HFFc6 (cell line): ENCODE measurements around the gene CACNA1C. TPM values are rescaled to one million over a fixed set of nuclear protein-coding genes. Genes with fewer than 3 reads are reported as not detected.

Source experiments
- DNase-seq: peaks from one replicate; pipeline ENCODE4 v3.0.0-alpha.2; 2018
- H3K27ac Mint-ChIP-seq: 2 replicates; pipeline ENCODE4 v1.8.0; 2020; ENCODE audit warnings: mild to moderate bottlenecking, mixed read lengths
- H3K27me3 Mint-ChIP-seq: 2 replicates; pipeline ENCODE4 v1.8.0; 2021; ENCODE audit warnings: mild to moderate bottlenecking, moderate library complexity, mixed read lengths; ENCODE audit not compliant: insufficient read depth
- H3K36me3 Mint-ChIP-seq: 2 replicates; pipeline ENCODE4 v1.8.0; 2021; ENCODE audit warnings: low read depth, mixed read lengths
- H3K4me1 Mint-ChIP-seq: 2 replicates; pipeline ENCODE4 v1.8.0; 2020; ENCODE audit warnings: low read depth, mixed read lengths
- H3K4me3 Mint-ChIP-seq: 2 replicates; pipeline ENCODE4 v1.8.0; 2020; ENCODE audit warnings: mild to moderate bottlenecking, moderate library complexity, mixed read lengths
- H3K9me3 Mint-ChIP-seq: 2 replicates; pipeline ENCODE4 v1.8.0; 2020; ENCODE audit warnings: mild to moderate bottlenecking, mixed read lengths
- total RNA-seq, 6 experiments: library from RNA; stranded (reverse); fragmentation: NEBNext Ultra II Directional; extraction: Animal tissue kit (Norgen Biotek cat#: 25700); gene quantifications; 2 replicates in 1 of 6; 3 replicates in 5 of 6; pipeline ENCODE4 v1.2.3, GENCODE V29; 2021
- TF ChIP-seq, protein P1 (sequence below): fragments of 200-600 bp; sonication (generic); IDR thresholded peaks from 2 replicates; pipeline ENCODE4 v1.5.0; 2021; ENCODE audit warnings: antibody characterized with exemption, mild to moderate bottlenecking

CACNA1C gene
- total RNA-seq, 6 experiments from 2014 or later: 6.7 to 11.5 (median 10.6) TPM

DNA sequence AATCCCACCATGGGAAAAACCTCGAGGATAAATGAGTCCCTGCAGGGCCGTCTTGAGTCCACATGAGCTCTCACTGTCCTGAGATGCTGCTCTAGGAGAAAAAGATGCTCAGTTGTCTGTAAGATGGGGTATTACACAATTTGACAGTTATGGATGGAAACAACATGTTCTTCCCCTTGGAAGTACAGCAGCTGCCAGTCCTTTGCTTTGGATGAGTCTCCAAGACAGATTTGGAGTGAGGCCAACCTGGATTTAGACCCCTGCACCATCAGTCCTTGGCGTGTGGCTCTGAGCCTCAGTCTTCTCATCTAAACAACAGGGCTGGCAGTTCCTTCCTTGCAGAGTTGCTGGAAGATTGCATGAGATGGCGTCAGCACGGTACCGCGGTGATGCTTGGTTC, 432.9 kb downstream of the CACNA1C start:
- Mint-ChIP-seq H3K4me1 (peaks cover 12% of the 10 kb centered on the region), H3K27me3 (peaks cover 3% of the 10 kb centered on the region; the same call in 1 of the 2 replicates)

DNA sequence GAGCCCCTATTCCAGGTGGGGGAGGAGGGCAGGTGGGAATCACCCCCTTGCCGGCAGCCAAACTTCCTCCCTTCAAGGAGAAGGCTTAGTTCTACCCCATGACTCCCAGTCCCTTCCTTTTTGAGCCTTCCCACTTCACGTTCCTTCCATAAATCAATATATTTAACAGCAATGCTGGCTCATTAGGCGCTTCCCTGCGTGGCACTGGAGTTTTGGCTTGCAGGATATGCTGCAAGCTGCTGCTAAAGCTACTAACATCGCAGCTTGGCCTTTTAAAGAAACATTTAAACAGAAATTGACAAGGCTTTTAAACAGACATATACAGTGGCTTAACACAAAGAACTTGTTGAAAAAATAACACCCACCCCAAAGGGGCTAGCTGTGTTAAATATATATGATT, 434.0 kb downstream of the CACNA1C start:
- Mint-ChIP-seq H3K4me3 (no peak overlapping the region), H3K36me3 (no peaks in the 10 kb centered on the region)

More for the DNA sequence above, 432.9 kb downstream of the CACNA1C start:
- Mint-ChIP-seq H3K9me3 (no peaks in the 10 kb centered on the region), H3K27ac (no peak overlapping the region), H3K36me3 (no peaks in the 10 kb centered on the region), H3K4me3 (no peak overlapping the region)
- DNase-seq: no peak
- TF ChIP-seq, protein P1, sequence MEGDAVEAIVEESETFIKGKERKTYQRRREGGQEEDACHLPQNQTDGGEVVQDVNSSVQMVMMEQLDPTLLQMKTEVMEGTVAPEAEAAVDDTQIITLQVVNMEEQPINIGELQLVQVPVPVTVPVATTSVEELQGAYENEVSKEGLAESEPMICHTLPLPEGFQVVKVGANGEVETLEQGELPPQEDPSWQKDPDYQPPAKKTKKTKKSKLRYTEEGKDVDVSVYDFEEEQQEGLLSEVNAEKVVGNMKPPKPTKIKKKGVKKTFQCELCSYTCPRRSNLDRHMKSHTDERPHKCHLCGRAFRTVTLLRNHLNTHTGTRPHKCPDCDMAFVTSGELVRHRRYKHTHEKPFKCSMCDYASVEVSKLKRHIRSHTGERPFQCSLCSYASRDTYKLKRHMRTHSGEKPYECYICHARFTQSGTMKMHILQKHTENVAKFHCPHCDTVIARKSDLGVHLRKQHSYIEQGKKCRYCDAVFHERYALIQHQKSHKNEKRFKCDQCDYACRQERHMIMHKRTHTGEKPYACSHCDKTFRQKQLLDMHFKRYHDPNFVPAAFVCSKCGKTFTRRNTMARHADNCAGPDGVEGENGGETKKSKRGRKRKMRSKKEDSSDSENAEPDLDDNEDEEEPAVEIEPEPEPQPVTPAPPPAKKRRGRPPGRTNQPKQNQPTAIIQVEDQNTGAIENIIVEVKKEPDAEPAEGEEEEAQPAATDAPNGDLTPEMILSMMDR: no peak

DNA sequence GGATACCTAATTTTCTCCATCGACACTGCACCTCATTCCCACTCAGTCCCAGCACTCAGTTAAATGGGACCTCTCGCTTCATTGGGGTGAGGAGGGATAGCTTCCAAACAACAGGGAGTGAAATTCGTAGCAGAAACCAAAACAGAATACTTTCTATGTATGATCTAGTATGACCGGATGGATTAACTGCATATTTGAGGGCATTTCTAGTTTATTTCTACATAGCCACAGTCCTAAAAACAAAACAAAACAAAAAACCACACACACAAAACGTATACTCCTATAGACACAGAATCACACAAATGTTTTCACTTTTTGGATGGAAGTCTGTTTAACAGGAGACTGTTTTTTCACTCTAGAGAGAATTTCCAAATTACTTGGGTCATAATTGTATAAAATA, 434.5 kb downstream of the CACNA1C start:
- TF ChIP-seq, protein P1: no peak
- H3K27ac Mint-ChIP-seq: no peak overlapping the region
- H3K27me3 Mint-ChIP-seq: peaks cover 3% of the 10 kb centered on the region; the same call in 1 of the 2 replicates
- no peaks in the 10 kb centered on the region for H3K36me3 Mint-ChIP-seq
- no peak overlapping the region for H3K4me3 Mint-ChIP-seq
- peaks cover 12% of the 10 kb centered on the region for H3K4me1 Mint-ChIP-seq
- no peaks in the 10 kb centered on the region for H3K9me3 Mint-ChIP-seq
- no peak for DNase-seq

More for the DNA sequence above, 434.0 kb downstream of the CACNA1C start:
- DNase-seq: no peak
- H3K9me3 Mint-ChIP-seq: no peaks in the 10 kb centered on the region
- H3K27ac Mint-ChIP-seq: no peak overlapping the region
- TF ChIP-seq, protein P1: no peak
- H3K4me1 Mint-ChIP-seq: peaks cover 12% of the 10 kb centered on the region
- H3K27me3 Mint-ChIP-seq: peaks cover 3% of the 10 kb centered on the region; the same call in 1 of the 2 replicates

DNA sequence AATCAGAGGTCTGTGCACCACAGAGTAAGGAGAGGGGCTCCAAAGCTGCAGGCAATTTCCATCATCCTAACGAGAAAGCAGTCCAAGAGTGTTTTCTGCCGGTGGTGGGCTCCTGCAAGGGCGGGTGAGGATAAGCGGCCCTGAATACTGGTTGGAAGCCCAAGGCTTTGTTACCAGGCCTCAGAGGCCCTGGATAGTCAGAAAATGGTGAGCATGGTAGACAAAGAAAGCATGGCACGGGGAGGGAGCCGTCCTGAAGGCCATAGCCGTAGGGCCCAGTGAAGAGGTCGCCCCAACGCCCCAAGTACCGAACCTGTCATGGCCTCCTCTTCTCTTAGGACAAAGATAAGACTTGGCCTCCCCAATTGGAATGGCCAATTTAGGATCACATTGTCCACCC, 435.3 kb downstream of the CACNA1C start:
- TF ChIP-seq, protein P1: no peak

DNA sequence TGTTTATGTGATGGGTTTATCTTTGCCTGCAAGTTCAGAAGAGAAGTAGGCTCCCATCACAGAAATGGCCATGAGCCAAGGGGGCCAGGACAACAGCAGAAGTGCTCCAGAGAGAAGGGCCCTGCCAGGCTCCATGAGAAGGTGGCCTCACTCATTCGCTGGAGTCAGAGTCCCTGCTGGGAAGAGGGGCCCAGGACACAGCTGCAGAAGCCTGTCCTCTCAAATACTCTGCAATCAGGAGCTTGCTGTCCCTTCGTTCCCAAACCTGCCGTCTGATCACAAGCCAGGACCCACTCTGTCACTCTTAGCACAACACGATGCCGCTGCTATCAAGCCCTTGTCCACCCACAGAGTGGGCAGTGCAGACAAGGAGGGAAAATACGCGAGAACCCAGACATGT, 435.8 kb downstream of the CACNA1C start:
- Mint-ChIP-seq H3K27me3 (no peaks in the 10 kb centered on the region), H3K27ac (no peak overlapping the region), H3K9me3 (no peaks in the 10 kb centered on the region), H3K4me1 (peaks cover 2% of the 10 kb centered on the region; the same call in 1 of the 2 replicates), H3K36me3 (peaks cover 5% of the 10 kb centered on the region; the same call in 1 of the 2 replicates), H3K4me3 (no peak overlapping the region)
- DNase-seq: no peak
- TF ChIP-seq, protein P1: no peak

More for the DNA sequence above, 435.3 kb downstream of the CACNA1C start:
- Mint-ChIP-seq H3K36me3 (peaks cover 3% of the 10 kb centered on the region; the same call in 1 of the 2 replicates), H3K27ac (no peak overlapping the region), H3K4me3 (no peak overlapping the region), H3K27me3 (peaks cover 1% of the 10 kb centered on the region; the same call in 1 of the 2 replicates), H3K9me3 (no peaks in the 10 kb centered on the region), H3K4me1 (peaks cover 7% of the 10 kb centered on the region)
- no peak for DNase-seq

DNA sequence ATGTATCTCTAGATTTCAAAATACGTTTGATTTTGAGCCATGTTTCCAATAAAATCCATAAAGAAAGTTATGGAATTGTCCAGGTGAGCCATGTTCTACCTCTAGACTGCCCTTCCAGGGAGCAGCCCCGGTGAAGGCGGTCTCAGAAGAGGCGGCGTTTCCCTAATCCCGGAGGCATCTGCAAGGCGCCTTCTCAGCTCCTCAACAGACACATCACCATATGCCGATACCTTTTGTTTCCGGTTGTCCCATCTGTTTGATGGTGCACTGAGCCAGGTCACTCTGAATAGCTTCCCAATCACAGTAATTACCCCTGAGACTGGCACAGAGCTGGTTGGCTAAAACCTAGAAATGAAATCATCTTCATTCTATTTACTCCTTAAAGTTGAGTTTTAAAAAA, 436.5 kb downstream of the CACNA1C start:
- H3K9me3 Mint-ChIP-seq: no peaks in the 10 kb centered on the region
- TF ChIP-seq, protein P1: no peak
- DNase-seq: no peak
- no peak overlapping the region for H3K27ac Mint-ChIP-seq
- no peaks in the 10 kb centered on the region for H3K4me1 Mint-ChIP-seq
- peaks cover 7% of the 10 kb centered on the region; the same call in 1 of the 2 replicates for H3K36me3 Mint-ChIP-seq
- H3K4me3 Mint-ChIP-seq: no peak overlapping the region
- no peaks in the 10 kb centered on the region for H3K27me3 Mint-ChIP-seq
